Sciatic nerve (tissue), 2 donors: ENCODE results near the gene AHNAK. TPM values are rescaled to one million over a fixed set of nuclear protein-coding genes. Genes with fewer than 3 reads are reported as not detected.
"Not testable (repeated sequence)": the region's sequence is repeated elsewhere in the genome, so short reads cannot be mapped to it uniquely, and the experiment has no call there.

Experiments used
- ATAC-seq: fragments of 200-7000 bp; cut with Tn5 transposase; one replicate; pipeline ENCODE4 v1.9.1; 2020; ENCODE audit warnings: mild to moderate bottlenecking, moderate library complexity
- DNase-seq: peaks from one replicate; pipeline ENCODE4 v3.0.0-alpha.2; 2020; ENCODE audit warnings: low spot score
- intact Hi-C: fragments of 100-400 bp; cut with DNase I; formaldehyde crosslinking; loops from one replicate; pipeline ENCODE4 v1.14.2; 2022
- total RNA-seq: library from RNA; stranded (reverse); fragmentation: NEBNext Ultra II Directional; extraction: Animal tissue kit (Norgen Biotek cat#: 25700); gene quantifications from one replicate; pipeline ENCODE4 v1.2.1, GENCODE V29; 2021
- donor health status: DM: no; HTN: no; CAD: no.
- donor health status: DM: no; HTN: no; CAD: no.

The AHNAK gene
- total RNA-seq, 1 donor from 2014 or later, result 2,773 TPM

- DNase-seq, result no peak
- intact Hi-C loops, result loop anchor here (10.0 kb wide), 1 partner anchor 49 kb away; no protein-coding TSS in a partner anchor
- peak; percentile 27 for ATAC-seq
Observed at GRCh38 chr11:62505440-62506091, 41.0 kb downstream of the AHNAK start.

- intact Hi-C loops, result loop anchor here (10.0 kb wide), 1 partner anchor 50 kb away; no protein-coding TSS in a partner anchor
- ATAC-seq (peak; percentile 10), DNase-seq (no peak)
Observed at GRCh38 chr11:62505059-62505439, 41.6 kb downstream of the AHNAK start.

- no peak for DNase-seq
- ATAC-seq, result no peak
- intact Hi-C loops, result loop anchor here (10.0 kb wide), 1 partner anchor 50 kb away; no protein-coding TSS in a partner anchor
Observed at GRCh38 chr11:62504158-62504973, 42.2 kb downstream of the AHNAK start.

- ATAC-seq (no peak), DNase-seq (no peak)
- intact Hi-C loops, result loop anchor here (10.0 kb wide), 1 partner anchor 53 kb away; no protein-coding TSS in a partner anchor
Observed at GRCh38 chr11:62502030-62502730, 44.4 kb downstream of the AHNAK start.

GRCh38 chr11:62501432-62501891 is 45.1 kb downstream of the AHNAK start:
- ATAC-seq, result peak; percentile 58
- intact Hi-C loops, result loop anchor here (10.0 kb wide), 1 partner anchor 53 kb away; no protein-coding TSS in a partner anchor
- DNase-seq, result peak; percentile 81

GRCh38 chr11:62500650-62501030 is 46.0 kb downstream of the AHNAK start:
- intact Hi-C loops, result loop anchor here (10.0 kb wide), 1 partner anchor 54 kb away; no protein-coding TSS in a partner anchor
- no peak for DNase-seq
- no peak for ATAC-seq

- ATAC-seq, result no peak
Observed at GRCh38 chr11:62499944-62500649, 46.5 kb downstream of the AHNAK start.

GRCh38 chr11:62499311-62499943 is 47.2 kb downstream of the AHNAK start:
- peak; percentile 57 for ATAC-seq
- intact Hi-C loops, result not testable (repeated sequence)
- peak; percentile 75 for DNase-seq

More at GRCh38 chr11:62499944-62500649, 46.5 kb downstream of the AHNAK start:
- no peak for DNase-seq
- intact Hi-C loops, result loop anchor here (10.0 kb wide), 1 partner anchor 55 kb away; no protein-coding TSS in a partner anchor

GRCh38 chr11:62498492-62499286 is 47.9 kb downstream of the AHNAK start:
- intact Hi-C loops, result no loop called here
- no peak for ATAC-seq
- no peak for DNase-seq

GRCh38 chr11:62498031-62498430 is 48.6 kb downstream of the AHNAK start:
- DNase-seq (no peak), ATAC-seq (no peak)
- intact Hi-C loops, result no loop called here

- DNase-seq (no peak), ATAC-seq (peak; percentile 35)
- intact Hi-C loops, result no loop called here
Observed at GRCh38 chr11:62497132-62497801, 49.3 kb downstream of the AHNAK start.

- ATAC-seq (no peak), DNase-seq (no peak)
- intact Hi-C loops, result no loop called here
Observed at GRCh38 chr11:62496676-62497075, 49.9 kb downstream of the AHNAK start.

- no peak for DNase-seq
- intact Hi-C loops, result no loop called here
- ATAC-seq, result no peak
Observed at GRCh38 chr11:62494246-62494645, 52.4 kb downstream of the AHNAK start.

- intact Hi-C loops, result no loop called here
- no peak for DNase-seq
- no peak for ATAC-seq
Observed at GRCh38 chr11:62493801-62494200, 52.8 kb downstream of the AHNAK start.

- DNase-seq (no peak), ATAC-seq (no peak)
- intact Hi-C loops, result no loop called here
Observed at GRCh38 chr11:62492586-62492985, 54.0 kb downstream of the AHNAK start.

- intact Hi-C loops, result no loop called here
- DNase-seq (no peak), ATAC-seq (no peak)
Observed at GRCh38 chr11:62491571-62492329, 54.9 kb downstream of the AHNAK start.
